ENCODE measurements around the gene NUDT14. TPM values are rescaled to one million over a fixed set of nuclear protein-coding genes. Genes with fewer than 3 reads are reported as not detected.

The NUDT14 gene
- total and polyA plus RNA-seq, 2 of the 4 experiments (the other 2 are of a cell fraction), result 5.6 to 9.3 TPM

DNA sequence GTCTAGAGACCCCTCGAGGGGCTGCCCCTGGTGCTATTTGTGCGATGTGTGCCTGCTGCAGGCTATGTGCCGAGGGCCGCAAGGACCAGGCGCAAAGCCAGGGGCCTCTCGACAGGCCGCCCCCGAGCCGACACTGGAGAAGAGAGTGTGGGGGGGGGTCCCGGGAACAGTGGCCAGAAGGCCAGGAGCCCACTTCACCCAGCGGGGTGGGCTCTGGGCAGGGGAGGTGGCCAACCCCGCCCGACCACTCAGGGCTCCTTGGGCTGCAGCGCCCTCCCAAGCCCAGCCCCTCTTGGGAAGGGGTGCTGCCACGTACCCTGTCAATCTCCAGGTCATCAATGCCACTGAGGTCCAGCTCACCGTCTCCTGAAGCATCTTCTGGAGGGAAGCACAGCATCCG, 38.6 kb upstream of the NUDT14 start:
- intact Hi-C loops (cut with micrococcal nuclease), result no loop called here
- H3K79me1 ChIP-seq (ENCODE audit: low read depth in 1 of 2, low read length in 2 of 2), result peaks cover 12 to 24% of the 10 kb centered on the region in 2 experiments
- H4K5ac ChIP-seq (ENCODE audit: low read depth, low read length), result no peak overlapping the region
- H3K4ac ChIP-seq (ENCODE audit: low read depth, low read length), result no peak overlapping the region
- peaks cover 58% of the 10 kb centered on the region for H3K36me3 ChIP-seq (ENCODE audit: control insufficient read depth, insufficient read depth, low read length)
- ChIA-PET CTCF (no interaction called here), POLR2A (ENCODE audit: unreplicated experiment) (interaction anchor here (0.7 kb wide), 1 partner anchor 40 kb away, joined by 3 read pairs; no protein-coding TSS in a partner anchor)
- H4K91ac ChIP-seq (ENCODE audit: insufficient read depth, low read depth, low read length), result no peak overlapping the region
- no peak overlapping the region for H2AK5ac ChIP-seq (ENCODE audit: low read depth, low read length)
- in situ Hi-C loops (cut with MboI; ENCODE audit: low sequenced_read_pairs), result no loop called here
- H3K4me3 ChIP-seq (ENCODE audit: insufficient read depth, low read depth, low read length), result no peak overlapping the region
- no peak overlapping the region for H2AFZ ChIP-seq (replicated peaks; ENCODE audit: low read length, poor library complexity)
- peaks cover 12% of the 10 kb centered on the region for H3K9me1 ChIP-seq (ENCODE audit: insufficient read depth, low read length)
- no peak overlapping the region for H2BK5ac ChIP-seq (ENCODE audit: low read depth, low read length, poor library complexity, severe bottlenecking)
- H2BK15ac ChIP-seq (ENCODE audit: low read depth, low read length), result no peak overlapping the region
- no peak overlapping the region for H3K56ac ChIP-seq (ENCODE audit: extremely low read depth, insufficient read depth, low read length)
- H4K20me1 ChIP-seq (ENCODE audit: insufficient read depth, low read length), result peaks cover 14% of the 10 kb centered on the region
- no peak overlapping the region for H3K9ac ChIP-seq (ENCODE audit: low read depth, low read length)
- TF ChIP-seq MXI1 (IDR thresholded peaks at IDR 0.05; ENCODE audit: borderline replicate concordance, low read depth, low read length), result no peak
- TF ChIP-seq BHLHE40 (IDR thresholded peaks at IDR 0.05; ENCODE audit: low read depth, low read length), result no peak
- TF ChIP-seq MAFK (IDR thresholded peaks at IDR 0.05; ENCODE audit: low read depth, low read length), result no peak
- no peak for TF ChIP-seq CEBPB (IDR thresholded peaks at IDR 0.05; ENCODE audit: low read depth, low read length)
- TF ChIP-seq, protein P1, sequence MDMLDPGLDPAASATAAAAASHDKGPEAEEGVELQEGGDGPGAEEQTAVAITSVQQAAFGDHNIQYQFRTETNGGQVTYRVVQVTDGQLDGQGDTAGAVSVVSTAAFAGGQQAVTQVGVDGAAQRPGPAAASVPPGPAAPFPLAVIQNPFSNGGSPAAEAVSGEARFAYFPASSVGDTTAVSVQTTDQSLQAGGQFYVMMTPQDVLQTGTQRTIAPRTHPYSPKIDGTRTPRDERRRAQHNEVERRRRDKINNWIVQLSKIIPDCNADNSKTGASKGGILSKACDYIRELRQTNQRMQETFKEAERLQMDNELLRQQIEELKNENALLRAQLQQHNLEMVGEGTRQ (IDR thresholded peaks at IDR 0.05; ENCODE audit: low read depth, low read length), result no peak
- no peak for TF ChIP-seq RAD21 (IDR thresholded peaks at IDR 0.05; ENCODE audit: low read length)
- TF ChIP-seq NFE2L2 (IDR thresholded peaks at IDR 0.05; ENCODE audit: low read depth, low read length), result no peak
- TF ChIP-seq RCOR1 (IDR thresholded peaks at IDR 0.05; ENCODE audit: insufficient replicate concordance, low read length), result no peak
- TF ChIP-seq MAZ (IDR thresholded peaks at IDR 0.05; ENCODE audit: borderline replicate concordance, low read depth, low read length), result no peak
- TF ChIP-seq CHD1 (IDR thresholded peaks at IDR 0.05; ENCODE audit: low read depth, low read length), result no peak
- TF ChIP-seq, protein P2, sequence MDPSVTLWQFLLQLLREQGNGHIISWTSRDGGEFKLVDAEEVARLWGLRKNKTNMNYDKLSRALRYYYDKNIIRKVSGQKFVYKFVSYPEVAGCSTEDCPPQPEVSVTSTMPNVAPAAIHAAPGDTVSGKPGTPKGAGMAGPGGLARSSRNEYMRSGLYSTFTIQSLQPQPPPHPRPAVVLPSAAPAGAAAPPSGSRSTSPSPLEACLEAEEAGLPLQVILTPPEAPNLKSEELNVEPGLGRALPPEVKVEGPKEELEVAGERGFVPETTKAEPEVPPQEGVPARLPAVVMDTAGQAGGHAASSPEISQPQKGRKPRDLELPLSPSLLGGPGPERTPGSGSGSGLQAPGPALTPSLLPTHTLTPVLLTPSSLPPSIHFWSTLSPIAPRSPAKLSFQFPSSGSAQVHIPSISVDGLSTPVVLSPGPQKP (IDR thresholded peaks at IDR 0.05; ENCODE audit: borderline replicate concordance, low read depth, low read length), result no peak
- no peak for TF ChIP-seq RFX5 (IDR thresholded peaks at IDR 0.05; ENCODE audit: low read depth, low read length)
- TF ChIP-seq, protein P3, sequence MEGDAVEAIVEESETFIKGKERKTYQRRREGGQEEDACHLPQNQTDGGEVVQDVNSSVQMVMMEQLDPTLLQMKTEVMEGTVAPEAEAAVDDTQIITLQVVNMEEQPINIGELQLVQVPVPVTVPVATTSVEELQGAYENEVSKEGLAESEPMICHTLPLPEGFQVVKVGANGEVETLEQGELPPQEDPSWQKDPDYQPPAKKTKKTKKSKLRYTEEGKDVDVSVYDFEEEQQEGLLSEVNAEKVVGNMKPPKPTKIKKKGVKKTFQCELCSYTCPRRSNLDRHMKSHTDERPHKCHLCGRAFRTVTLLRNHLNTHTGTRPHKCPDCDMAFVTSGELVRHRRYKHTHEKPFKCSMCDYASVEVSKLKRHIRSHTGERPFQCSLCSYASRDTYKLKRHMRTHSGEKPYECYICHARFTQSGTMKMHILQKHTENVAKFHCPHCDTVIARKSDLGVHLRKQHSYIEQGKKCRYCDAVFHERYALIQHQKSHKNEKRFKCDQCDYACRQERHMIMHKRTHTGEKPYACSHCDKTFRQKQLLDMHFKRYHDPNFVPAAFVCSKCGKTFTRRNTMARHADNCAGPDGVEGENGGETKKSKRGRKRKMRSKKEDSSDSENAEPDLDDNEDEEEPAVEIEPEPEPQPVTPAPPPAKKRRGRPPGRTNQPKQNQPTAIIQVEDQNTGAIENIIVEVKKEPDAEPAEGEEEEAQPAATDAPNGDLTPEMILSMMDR (conservative IDR thresholded peaks at IDR 0.05; ENCODE audit: low read depth, low read length), result no peak
- TF ChIP-seq FOS (IDR thresholded peaks at IDR 0.05; ENCODE audit: low read depth, low read length), result no peak
- TF ChIP-seq POLR2A (IDR thresholded peaks at IDR 0.05; ENCODE audit: low read depth, low read length), result no peak
- TF ChIP-seq SMC3 (IDR thresholded peaks at IDR 0.05; ENCODE audit: low read depth, low read length), result no peak
- H2AK9ac ChIP-seq (replicated peaks; ENCODE audit: low read depth, low read length, poor library complexity), result no peak overlapping the region
- no peaks in the 10 kb centered on the region for H3K9me3 ChIP-seq (ENCODE audit: control insufficient read depth, insufficient read depth, low read length)
- H3K14ac ChIP-seq (replicated peaks; ENCODE audit: low read depth, low read length), result no peak overlapping the region
- H4K8ac ChIP-seq (ENCODE audit: low read depth in 2 of 2, low read length in 2 of 2), result no peak overlapping the region
- no peak overlapping the region for H2BK20ac ChIP-seq (ENCODE audit: low read depth, low read length)
- peaks cover 2% of the 10 kb centered on the region; the same call in 1 of the 2 replicates for H3K4me1 ChIP-seq (ENCODE audit: control insufficient read depth, insufficient read depth, low read length)
- H3K27me3 ChIP-seq (ENCODE audit: control insufficient read depth, insufficient read depth, low read length), result no peaks in the 10 kb centered on the region
- DNase-seq, result no peak
- H3K27ac ChIP-seq (ENCODE audit: insufficient read depth, low read length), result no peak overlapping the region
- H3K23ac ChIP-seq (ENCODE audit: low read depth, low read length), result no peak overlapping the region
- H3K18ac ChIP-seq (ENCODE audit: low read depth, low read length), result no peak overlapping the region
- no peak for ATAC-seq (ENCODE audit: low read depth)
- H2BK120ac ChIP-seq (ENCODE audit: low read depth, low read length), result no peak overlapping the region
- WGBS, 2 experiments (ENCODE audit: extremely low coverage in 2 of 2, insufficient read length in 1 of 2), result 93% methylated on average over 11 of the region's 17 CpGs; no CpG with 5 or more reads in 1 of the 2 experiments
- H3K4me2 ChIP-seq (ENCODE audit: low read depth, low read length), result no peak overlapping the region
- no TSS peak for BruUV-seq (replicated peaks)
- dilution Hi-C loops (cut with HindIII; ENCODE audit: low sequenced_read_pairs, unreplicated experiment), result no loop called here
